Gastroesophageal sphincter (tissue), 4 donors: ENCODE data around the gene UGT1A10. TPM values are rescaled to one million over a fixed set of nuclear protein-coding genes. Genes with fewer than 3 reads are reported as not detected.
"Not testable (repeated sequence)": the region's sequence is repeated elsewhere in the genome, so short reads cannot be mapped to it uniquely, and the experiment has no call there.

Source experiments
- ATAC-seq: fragments of 150-250 bp; one replicate; pipeline ENCODE4 v1.9.1; 2016; ENCODE audit warnings: mild to moderate bottlenecking, moderate library complexity
- H3K27ac ChIP-seq, 4 donors: fragments of 200-600 bp; sonication (generic) in 3 of 4; 1 replicate in 3 of 4; 2 replicates in 1 of 4; pipeline ENCODE4 v1.5.1; 2016 to 2019
- H3K27me3 ChIP-seq: fragments of 200-600 bp; sonication (generic); one replicate; pipeline ENCODE4 v1.5.1; 2019
- H3K36me3 ChIP-seq, 2 donors: fragments of 200-600 bp; sonication (generic); one replicate each; pipeline ENCODE4 v1.5.1; 2019; ENCODE audit warnings: control low read depth in 1 of 2
- H3K4me1 ChIP-seq, 3 donors: fragments of 200-600 bp; sonication (generic); 1 replicate in 2 of 3; 2 replicates in 1 of 3; pipeline ENCODE4 v1.5.1; 2016 to 2019; ENCODE audit warnings: control low read depth in 2 of 3
- H3K4me3 ChIP-seq, 2 donors: fragments of 200-600 bp; sonication (generic); one replicate each; pipeline ENCODE4 v1.5.1; 2019; ENCODE audit warnings: mild to moderate bottlenecking in 1 of 2, moderate library complexity in 1 of 2
- H3K9me3 ChIP-seq, 3 donors: fragments of 200-600 bp; sonication (generic); one replicate each; pipeline ENCODE4 v1.5.1; 2017 to 2019; ENCODE audit warnings: control low read depth in 2 of 3
- CTCF ChIP-seq, 4 experiments: fragments of 200-600 bp in 2 of 4; fragments of 450-650 bp in 2 of 4; sonication (generic) in 1 of 4; IDR thresholded peaks; one replicate each; pipeline ENCODE4 v1.5.1; 2017 to 2019; ENCODE audit warnings: antibody characterized with exemption in 4 of 4, mild to moderate bottlenecking in 2 of 4, moderate library complexity in 2 of 4
- EP300 ChIP-seq: sonication (generic); formaldehyde crosslinking; IDR thresholded peaks from one replicate; pipeline ENCODE4 v1.6.1; 2017; ENCODE audit warnings: antibody characterized with exemption, mild to moderate bottlenecking
- POLR2A ChIP-seq, 2 donors: fragments of 450-650 bp; IDR thresholded peaks; one replicate each; pipeline ENCODE4 v1.6.1; 2017; ENCODE audit warnings: antibody characterized with exemption in 2 of 2, mild to moderate bottlenecking in 2 of 2, moderate library complexity in 1 of 2
- POLR2AphosphoS5 ChIP-seq: sonication (generic); formaldehyde crosslinking; IDR thresholded peaks from one replicate; pipeline ENCODE4 v1.6.1; 2017; ENCODE audit warnings: antibody characterized with exemption
- WGBS, 2 donors: methylation state at CpG; one replicate each; pipeline ENCODE4 v1.1.5; 2018; ENCODE audit warnings: low coverage in 1 of 2; 5-methylcytosine and 5-hydroxymethylcytosine counted together
- total RNA-seq, 4 donors: library from RNA; depleted of rRNA; stranded (reverse); fragments of >200 nt; gene quantifications; one replicate each; pipeline ENCODE4 v1.1.0, GENCODE V29; 2016

Gene UGT1A10
- total RNA-seq, 4 donors from 2014 or later, result 0.16 to 1.0 TPM; not detected in 2

- no peaks in the 10 kb centered on the region for H3K4me1 ChIP-seq
- no peak for TF ChIP-seq CTCF (IDR thresholded peaks at IDR 0.05)
- TF ChIP-seq EP300, result no peak
- no peak for TF ChIP-seq POLR2AphosphoS5
- no peak for TF ChIP-seq POLR2A (IDR thresholded peaks at IDR 0.05)
- WGBS, 2 donors, result 90 to 92% methylated on average over 2 of the region's 2 CpGs
- no peak overlapping the region for H3K4me3 ChIP-seq
- peaks cover 10% of the 10 kb centered on the region for H3K27me3 ChIP-seq
- peaks cover 0 to 1% (median 0%) of the 10 kb centered on the region in 3 donors for H3K9me3 ChIP-seq
- ATAC-seq, result no peak
- no peaks in the 10 kb centered on the region for H3K36me3 ChIP-seq
- no peak overlapping the region for H3K27ac ChIP-seq
Measured at GRCh38 chr2:233651430-233651829, 15.2 kb downstream of the UGT1A10 start.

- no peak for TF ChIP-seq EP300
- Histone ChIP-seq H3K9me3 (no peaks in the 10 kb centered on the region), H3K4me1 (no peaks in the 10 kb centered on the region), H3K27me3 (peaks cover 10% of the 10 kb centered on the region), H3K36me3 (no peaks in the 10 kb centered on the region), H3K27ac (no peak overlapping the region), H3K4me3 (no peak overlapping the region)
- 53 to 72% methylated on average over 3 to 6 of the region's 6 CpGs for WGBS, 2 donors
- no peak for ATAC-seq
Measured at GRCh38 chr2:233654501-233654900, 18.3 kb downstream of the UGT1A10 start.

- TF ChIP-seq EP300, result no peak
- no peak for TF ChIP-seq POLR2AphosphoS5
- TF ChIP-seq POLR2A (IDR thresholded peaks at IDR 0.05), result no peak
- TF ChIP-seq CTCF (IDR thresholded peaks at IDR 0.05), result no peak
- Histone ChIP-seq H3K4me3 (no peak overlapping the region), H3K27me3 (peaks cover 10% of the 10 kb centered on the region), H3K36me3 (no peaks in the 10 kb centered on the region), H3K4me1 (no peaks in the 10 kb centered on the region), H3K9me3 (peaks cover 0 to 1% (median 0%) of the 10 kb centered on the region in 3 donors), H3K27ac (no peak overlapping the region)
- 29 to 40% methylated on average over 1 of the region's 1 CpG for WGBS, 2 donors
- no peak for ATAC-seq
Measured at GRCh38 chr2:233655043-233655442, 18.8 kb downstream of the UGT1A10 start.

GRCh38 chr2:233655943-233656342 is 19.7 kb downstream of the UGT1A10 start:
- ATAC-seq, H3K36me3 ChIP-seq, H3K27me3 ChIP-seq, H3K4me1 ChIP-seq, H3K9me3 ChIP-seq, H3K27ac ChIP-seq, H3K4me3 ChIP-seq: not testable (repeated sequence)
- WGBS, 2 donors, result 81% methylated on average over 3 of the region's 3 CpGs; no CpG with 5 or more reads in 1 of the 2 donors

- H3K4me3 ChIP-seq, result no peak overlapping the region
Measured at GRCh38 chr2:233656443-233656842, 20.2 kb downstream of the UGT1A10 start.

GRCh38 chr2:233658610-233659009 is 22.4 kb downstream of the UGT1A10 start:
- no peak for ATAC-seq

More at GRCh38 chr2:233656443-233656842, 20.2 kb downstream of the UGT1A10 start:
- 84 to 96% methylated on average over 7 to 10 of the region's 10 CpGs for WGBS, 2 donors
- no peak overlapping the region for H3K27ac ChIP-seq
- no peaks in the 10 kb centered on the region for H3K36me3 ChIP-seq
- peaks cover 5% of the 10 kb centered on the region for H3K27me3 ChIP-seq
- TF ChIP-seq POLR2AphosphoS5 (no peak), EP300 (no peak)
- peaks cover 0 to 9% (median 0%) of the 10 kb centered on the region in 3 donors for H3K9me3 ChIP-seq
- no peaks in the 10 kb centered on the region for H3K4me1 ChIP-seq
- no peak for ATAC-seq

More at GRCh38 chr2:233658610-233659009, 22.4 kb downstream of the UGT1A10 start:
- TF ChIP-seq CTCF (IDR thresholded peaks at IDR 0.05) (no peak), POLR2A (IDR thresholded peaks at IDR 0.05) (no peak), POLR2AphosphoS5 (no peak), EP300 (no peak)
- peaks cover 0 to 9% (median 0%) of the 10 kb centered on the region in 3 donors for H3K9me3 ChIP-seq
- H3K27ac ChIP-seq, result no peak overlapping the region
- H3K4me1 ChIP-seq, result no peaks in the 10 kb centered on the region
- peaks cover 2% of the 10 kb centered on the region for H3K27me3 ChIP-seq
- no peaks in the 10 kb centered on the region for H3K36me3 ChIP-seq
- no peak overlapping the region for H3K4me3 ChIP-seq
